CD4-positive, alpha-beta T cell treated with Interferon alpha-2 for 1 hour (primary cell): ENCODE results near the gene COX6B2.
A peak's percentile ranks its signal among the peaks of the same experiment; 100 is the strongest.

Experiments
- DNase-seq, 2 donors: peaks; one replicate each; pipeline ENCODE4 v3.0.0-alpha.2; 2020 to 2022

The COX6B2 gene

DNA sequence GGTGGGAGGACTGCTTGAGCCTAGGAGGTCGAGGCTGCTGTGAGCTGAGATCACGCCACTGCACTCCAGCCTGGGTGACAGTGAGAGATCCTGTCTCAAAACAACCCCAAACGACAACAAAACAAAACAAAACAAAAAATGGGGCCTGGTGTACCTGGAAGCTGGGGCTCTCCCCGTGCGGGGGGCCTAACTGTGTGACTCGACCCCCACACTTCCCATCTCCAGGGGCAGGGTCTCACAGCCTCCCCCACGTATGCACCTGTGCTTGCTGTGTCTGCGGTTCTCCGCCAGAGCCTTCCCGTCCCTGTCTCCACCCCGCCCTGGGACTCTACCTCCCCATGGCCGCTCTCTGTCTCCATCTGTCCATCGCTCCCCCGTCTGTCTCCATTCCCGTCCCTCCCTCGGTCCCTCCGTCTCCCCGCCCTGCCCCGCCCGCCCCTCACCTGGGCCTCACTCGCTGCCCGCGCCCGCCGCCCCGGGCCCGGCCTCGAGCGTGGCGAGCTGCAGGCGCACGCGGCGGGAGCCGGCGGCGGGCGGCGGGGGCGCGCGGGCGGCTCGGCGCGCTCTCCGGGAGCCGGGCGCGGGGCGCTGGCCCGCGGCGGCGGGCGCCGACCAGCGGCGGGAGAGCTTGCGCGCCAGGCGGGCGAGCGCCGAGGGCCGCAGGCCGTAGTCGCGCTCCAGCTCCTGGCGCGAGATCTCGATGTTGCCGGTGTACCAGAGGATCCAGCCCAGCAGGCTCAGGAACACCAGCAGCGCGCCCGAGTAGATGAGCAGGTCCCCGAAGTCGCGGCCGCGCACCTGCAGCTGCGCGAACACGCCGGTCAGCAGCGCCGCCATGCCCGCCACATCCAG lies 29.0 kb upstream of the COX6B2 start:
- peak; percentile 38 to 54 for DNase-seq

DNA sequence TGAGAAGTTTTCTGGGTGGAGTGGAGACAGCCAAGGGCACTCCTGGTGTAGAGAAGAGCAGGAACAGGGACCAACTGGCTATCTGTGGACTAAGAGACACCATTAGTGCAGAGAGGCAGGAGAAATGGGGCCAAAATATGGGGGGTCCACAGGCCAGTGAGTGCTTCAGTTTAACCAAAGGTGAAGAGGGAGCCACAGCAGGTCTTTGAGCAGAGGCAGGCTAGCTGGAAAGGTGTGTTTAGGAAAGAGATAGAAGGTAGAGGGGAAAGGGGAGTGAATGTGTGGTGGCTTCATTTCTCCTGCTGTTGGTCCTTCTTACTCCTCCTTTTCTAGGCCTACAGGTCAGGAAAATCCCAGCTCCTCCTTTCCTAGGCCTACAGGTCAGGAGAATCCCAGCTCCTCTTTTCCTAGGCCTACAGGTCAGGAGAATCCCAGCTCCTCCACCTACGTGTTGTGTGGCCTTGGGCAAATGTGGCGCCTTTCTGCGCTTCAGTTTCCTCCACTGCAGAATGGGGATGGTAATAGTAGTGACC lies 28.1 kb upstream of the COX6B2 start:
- no peak for DNase-seq

DNA sequence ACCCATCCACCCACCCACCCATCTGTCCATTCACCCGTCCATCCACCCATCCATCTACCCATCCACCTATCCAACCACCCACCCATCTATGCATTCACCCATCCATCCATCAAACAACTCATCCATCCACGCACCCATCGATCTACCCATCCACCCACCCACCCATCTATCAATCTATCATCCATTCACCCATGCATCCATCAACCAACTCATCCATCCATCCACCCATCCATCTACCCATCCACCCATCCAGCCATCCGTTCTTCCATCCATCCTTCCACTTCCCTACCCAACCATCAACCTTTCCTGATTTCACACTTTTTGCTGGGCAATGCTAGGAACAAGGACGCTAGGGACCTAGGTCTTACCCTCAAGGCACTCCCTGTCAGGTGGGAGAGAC lies 27.5 kb upstream of the COX6B2 start:
- no peak for DNase-seq

DNA sequence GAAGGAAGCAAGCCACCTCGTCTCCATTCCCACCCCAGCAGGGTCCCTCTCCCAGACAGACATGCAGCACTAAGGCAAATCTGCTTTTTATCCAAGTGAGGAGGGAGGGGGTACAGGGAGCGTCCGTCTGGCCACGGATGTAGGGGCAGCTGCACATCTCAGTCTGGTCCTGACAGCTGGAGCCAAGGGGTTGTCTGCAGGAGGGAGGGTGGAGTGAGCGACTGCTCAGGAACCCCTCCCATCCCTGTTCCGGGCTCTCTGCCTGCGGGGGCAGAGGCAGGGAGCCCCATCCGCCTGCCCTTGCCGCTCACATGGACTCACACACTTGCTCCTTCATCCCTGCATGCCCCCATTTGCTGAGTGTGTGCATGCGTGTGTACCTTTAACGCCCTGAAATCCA lies 24.7 kb upstream of the COX6B2 start:
- no peak for DNase-seq

DNA sequence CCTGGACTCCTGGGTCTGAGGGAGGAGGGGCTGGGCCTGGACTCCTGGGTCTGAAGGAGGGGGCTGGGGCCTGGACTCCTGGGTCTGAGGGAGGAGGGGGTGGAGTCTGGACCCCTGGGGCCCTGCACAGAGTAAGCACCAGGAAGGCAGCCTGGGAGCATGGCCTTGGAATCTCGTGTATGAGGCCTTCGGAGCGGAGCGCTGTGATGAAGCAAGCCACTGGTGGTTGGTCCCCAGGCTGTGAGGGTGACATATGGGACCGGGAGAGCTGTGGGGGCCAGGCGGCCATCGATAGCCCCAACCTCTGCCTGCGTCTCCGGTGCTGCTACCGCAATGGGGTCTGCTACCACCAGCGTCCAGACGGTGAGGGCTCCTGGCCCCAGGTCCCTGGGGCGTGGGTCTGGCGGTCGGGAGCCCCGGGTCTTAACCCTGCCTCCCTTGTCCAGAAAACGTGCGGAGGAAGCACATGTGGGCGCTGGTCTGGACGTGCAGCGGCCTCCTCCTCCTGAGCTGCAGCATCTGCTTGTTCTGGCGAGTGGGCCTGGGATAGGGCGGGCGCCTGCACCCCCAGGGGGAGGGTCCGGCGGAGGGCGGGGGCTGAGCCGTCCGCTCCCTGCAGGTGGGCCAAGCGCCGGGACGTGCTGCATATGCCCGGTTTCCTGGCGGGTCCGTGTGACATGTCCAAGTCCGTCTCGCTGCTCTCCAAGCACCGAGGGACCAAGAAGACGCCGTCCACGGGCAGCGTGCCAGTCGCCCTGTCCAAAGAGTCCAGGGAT lies 23.0 kb upstream of the COX6B2 start:
- no peak for DNase-seq

DNA sequence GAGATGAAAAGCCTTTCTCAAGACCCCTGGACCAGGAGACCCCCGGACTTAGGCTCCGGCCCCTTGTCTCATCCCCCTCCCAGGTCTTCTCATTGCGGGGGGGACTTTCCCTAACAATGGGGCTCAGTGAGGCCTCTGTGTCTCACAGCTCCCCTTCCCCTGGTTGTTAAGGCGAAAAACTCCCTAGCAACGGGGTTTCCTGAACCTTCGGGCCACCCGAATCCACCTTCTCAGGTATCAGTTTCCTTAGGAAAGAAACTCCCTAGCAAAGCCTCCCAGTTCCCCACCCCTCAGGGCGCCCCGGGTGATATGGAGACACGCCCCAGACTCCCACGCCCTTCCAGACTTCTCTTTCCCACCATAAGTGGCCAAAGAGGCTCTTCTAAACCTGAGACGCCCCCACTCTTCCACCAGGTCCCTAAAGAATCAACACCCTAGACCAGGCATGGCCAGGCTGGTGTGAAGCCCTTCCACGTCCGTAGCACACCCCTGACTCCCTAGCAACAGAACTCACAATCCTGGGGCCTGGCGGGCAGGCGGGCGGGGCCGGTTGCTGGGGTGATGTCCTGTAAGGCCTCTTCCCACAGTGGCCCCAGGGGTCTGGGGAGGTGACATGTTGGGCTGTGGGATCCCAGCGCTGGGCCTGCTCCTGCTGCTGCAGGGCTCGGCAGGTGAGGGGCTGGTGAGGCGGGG lies 21.9 kb upstream of the COX6B2 start, which contains the start of gene TMEM190:
TMEM190 (plus strand) TSS at position 586 of the 693 bp plus-strand sequence; CDS start at position 614, 28 bp downstream.
- DNase-seq, result no peak

DNA sequence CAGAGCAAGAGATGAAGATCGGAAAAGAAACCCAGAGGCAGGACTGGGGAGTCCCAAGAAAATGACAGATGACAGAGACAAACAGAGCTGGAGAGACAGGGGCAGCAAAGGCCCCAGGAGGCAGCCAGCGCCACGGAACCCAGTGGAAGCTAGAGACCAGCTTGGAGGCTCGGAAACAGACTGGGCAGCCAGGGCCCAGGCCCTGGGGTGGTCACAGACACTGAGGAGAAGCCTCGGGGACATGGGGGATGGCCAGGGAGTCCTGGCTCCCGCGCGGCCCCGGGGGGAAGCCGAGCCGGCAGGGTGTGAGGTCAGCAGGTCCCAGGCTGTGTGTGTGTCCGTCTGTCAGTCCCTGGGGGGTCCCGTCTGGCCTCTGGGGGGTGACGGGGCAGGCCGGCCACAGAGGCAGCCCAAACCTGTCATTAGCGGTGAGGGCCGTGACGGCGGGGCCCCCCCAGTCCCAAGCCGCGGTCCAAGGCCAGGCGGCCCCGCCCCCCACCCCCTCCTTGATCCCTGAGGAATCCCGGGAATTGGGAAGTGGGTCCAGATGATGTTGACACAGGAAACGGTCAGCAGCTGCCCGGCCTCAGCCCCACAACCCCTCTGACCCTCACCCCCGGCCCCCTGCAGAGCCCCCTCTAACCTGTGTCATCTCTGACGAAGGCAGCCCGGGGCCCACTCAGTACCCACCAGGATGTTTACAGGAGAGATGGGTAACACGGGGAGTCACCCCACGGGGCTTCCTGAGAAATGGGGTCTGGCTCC lies 19.7 kb upstream of the COX6B2 start:
- no peak for DNase-seq

DNA sequence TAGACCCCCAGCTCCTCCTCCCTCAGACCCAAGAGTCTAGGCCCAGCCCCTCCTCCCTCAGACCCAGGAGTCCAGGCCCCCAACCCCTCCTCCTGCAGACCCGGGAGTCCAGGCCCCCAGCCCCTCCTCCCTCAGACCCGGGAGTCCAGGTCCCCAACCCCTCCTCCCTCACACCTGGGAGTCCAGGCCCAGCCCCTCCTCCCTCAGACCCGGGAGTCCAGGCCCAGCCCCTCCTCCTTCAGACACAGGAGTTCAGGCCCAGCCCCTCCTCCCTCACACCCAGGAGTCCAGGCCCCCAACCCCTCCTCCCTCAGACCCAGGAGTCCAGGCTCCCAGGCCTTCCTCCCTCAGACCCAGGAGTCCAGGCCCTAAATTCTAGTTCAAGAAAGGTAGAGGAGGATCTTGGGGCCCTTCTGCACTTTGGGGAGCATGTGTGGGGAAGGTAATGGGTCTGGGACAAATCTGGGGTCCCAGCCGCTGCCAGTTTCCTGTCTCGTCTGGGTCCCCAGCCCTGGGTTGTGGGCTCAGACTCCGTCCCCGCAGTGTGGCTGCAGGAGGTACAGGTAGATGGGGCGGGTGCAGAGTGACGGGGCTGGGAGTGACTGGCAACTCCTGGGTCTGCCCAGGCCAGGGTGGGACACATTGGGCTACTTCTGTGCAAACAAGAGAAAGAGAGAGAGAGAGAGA lies 18.9 kb upstream of the COX6B2 start:
- DNase-seq, result no peak

DNA sequence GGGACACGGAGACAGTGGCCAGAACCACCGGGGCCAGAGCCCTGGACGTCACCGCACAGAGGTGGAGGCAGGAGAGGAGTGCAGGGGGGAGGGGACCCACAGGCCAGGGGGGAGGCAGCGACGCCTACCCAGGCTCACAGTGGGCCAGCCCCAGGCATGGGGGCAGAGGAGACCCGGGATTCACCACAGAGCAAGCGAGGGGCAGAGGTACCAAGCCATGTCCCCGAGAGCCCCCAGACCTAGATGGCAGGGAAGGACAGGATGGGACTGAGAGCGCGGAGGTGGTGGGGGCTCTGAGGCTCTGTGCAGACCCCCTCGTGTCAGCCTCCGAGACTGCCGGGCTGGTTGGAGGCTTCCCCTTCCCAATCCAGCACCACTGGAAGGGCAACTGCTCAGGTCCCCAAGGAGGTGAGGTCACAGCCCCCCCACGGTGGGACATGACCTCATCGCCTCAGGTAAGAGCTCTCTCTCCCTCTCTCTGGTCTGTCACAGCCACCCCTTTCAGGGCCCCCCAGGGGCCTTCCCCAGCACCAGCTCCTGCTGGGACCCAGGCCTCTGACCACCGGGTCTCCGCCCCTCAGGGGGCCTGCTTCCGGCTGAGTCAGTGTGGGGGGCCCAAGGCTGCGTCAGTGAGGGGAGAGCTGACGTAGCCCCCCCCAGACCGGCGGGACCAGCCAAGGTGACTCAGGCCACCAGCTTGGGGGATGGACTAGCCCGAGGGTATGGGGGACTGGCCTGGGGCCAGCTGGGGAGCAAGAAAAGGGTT lies 18.0 kb upstream of the COX6B2 start:
- no peak for DNase-seq

DNA sequence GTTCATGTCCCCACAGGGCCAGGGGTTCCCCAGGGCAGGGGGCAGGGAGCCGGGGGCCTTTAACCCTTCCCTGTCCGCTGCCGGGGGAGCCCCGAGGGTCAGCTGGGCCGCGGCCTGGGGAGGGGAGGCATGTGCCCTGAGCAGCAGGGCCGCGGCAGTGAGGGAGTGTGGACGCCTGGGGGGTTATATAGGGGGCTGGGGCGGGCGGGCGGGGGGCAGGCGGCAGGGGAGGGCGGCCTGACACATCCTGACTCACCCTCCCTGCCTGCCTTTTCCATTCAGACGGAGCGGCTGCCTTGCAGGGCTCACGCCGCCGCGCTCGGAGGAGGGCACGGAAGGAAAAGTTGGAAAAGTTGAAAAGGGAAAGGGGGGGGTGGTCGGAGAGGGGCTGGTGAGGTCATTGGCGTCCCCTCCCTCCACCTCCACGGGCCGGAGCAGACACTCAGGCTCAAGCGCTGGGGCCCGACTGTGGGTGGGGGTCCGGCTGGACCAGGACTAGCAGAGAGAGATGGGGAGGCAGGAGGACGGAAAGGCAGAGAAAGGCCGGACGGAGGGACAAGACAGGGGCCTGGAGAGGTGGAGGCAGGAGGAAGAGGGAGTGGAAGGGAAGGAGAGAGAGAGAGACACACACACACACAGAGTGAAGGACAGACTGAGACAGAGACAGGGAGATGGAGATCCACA lies 15.9 kb upstream of the COX6B2 start, which contains the start of gene IL11:
IL11 (minus strand) TSS at position 159 of the 684 bp plus-strand sequence; CDS start at position 6, 153 bp downstream.
- DNase-seq, result no peak

DNA sequence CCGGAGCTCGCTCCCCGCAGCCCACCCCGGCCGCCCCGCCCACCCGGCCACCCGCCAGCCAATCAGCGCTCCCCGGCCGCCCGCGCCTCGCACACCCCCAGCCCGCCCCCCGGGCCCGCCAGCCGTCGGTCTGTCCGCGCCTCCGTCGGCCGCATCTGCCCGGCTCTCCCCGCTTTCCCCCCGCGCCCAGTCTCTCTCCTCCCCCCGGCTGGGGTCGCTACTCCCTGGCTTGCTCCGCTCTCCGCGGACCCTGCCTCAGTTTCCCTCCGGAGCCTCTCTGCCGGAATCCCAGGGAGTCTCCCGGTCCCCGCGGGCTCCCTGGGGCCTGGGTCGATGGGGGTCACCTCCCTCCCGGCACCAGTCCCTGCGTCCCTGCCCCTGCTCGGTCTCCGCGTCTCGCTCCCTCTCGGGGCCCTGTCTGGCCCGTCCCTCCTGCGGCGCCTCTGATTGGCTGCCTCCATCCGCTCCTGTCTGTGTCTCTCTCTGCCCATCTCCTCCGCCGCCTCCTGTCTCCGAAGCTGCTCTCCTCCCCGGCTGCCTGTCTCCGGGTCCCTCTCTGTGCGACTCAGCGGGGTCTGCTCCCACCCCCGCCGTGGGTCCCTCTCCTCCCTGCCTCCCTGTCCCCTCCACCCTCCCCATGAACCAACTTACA lies 15.3 kb upstream of the COX6B2 start:
- peak in 1 of 2 donors; percentile 44 for DNase-seq

DNA sequence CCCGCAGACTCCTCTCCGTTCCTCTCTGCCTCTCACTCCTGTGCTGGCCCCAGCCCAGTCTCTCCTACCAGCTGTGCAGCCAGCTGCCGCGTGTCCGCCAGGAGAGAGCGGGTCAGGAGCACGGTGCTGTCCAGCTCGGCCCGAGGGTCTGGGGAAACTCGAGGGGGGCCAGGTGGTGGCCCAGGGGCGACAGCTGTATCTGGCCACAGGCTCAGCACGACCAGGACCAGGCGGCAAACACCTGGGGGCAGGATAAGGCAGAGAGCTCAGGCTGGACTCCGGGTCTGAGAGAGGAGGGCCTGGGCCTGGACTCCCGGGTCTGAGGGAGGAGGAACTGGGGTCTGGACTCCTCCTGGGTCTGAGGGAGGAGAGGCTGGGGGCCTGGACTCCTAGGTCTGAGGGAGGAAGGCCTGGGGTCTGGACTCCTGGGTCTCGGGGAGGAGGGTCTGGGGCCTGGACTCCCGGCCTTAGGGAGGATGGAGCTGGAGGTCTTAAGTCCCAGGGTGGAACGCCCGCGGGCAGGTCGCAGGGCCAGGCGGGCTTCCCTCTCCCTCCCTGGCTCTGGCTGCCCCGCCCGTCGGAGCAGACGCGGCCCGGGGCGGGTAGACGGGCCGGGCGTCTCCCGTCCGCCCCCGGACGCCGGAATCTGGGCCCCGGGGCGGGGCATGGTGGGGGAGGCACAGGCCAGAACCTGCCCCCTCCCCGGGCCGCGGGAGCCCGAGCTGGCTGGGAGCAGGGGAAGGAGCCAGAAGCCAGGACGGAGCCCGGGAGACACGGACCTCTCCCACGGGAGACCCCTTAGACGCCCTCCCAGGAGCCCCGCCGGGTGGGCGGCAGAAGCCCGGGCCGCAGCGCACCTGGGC lies 14.4 kb upstream of the COX6B2 start:
- no peak for DNase-seq

DNA sequence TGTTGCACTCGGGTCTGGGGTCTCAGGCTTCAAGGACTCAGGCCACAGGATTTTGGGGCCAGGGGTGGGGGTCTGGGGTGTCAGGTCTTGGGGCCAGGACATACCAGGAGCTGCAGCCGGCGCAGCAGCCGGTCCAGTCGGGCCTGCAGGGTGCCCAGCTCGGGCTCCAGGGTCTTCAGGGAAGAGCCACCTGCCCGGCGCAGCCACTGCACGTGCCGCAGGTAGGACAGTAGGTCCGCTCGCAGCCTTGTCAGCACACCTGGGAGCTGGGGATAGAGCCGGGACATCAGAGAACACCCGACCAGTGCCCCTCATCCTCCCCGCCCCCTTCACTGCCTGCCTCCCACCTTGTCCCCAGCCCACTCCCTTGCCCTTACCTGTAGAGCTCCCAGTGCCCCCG lies 13.6 kb upstream of the COX6B2 start:
- no peak for DNase-seq

DNA sequence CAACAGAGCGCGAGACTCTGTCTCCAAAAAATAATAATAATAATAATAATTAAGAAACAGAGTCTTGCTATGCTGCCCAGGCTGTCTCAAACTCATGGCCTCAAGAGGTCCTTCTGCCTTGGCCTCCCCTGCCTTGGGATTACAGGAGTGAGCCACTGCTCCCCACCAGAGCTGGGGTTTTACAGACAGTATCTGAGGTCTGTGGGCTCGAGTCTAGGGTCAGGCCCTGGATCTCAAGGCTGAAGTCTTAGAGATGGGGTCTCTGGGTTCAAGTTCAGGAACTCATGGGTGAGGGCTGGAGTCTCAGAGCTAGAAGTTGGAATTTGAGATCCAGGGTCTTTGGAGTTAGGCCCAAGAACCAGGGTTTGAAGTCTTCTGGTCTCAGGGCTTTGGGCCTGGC lies 12.3 kb upstream of the COX6B2 start:
- DNase-seq, result no peak

DNA sequence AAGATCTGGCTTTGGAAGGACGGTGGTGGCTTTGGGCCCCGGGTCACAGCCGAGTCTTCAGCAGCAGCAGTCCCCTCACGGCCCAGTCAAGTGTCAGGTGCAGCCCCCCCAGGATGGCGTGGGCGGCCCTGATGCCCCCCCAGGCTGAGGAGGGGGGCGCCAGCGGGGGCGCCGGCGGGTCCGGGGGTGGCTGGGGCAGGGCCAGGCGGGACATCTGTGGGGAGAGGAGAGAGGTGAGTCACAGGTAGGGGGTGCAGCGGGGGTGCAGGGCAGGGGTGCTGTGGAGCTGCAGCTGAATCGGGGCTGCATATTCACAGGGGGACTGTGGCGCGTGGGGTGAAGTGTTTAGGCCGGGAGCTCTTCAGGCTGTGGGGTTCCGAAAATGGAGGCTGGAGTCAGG lies 11.4 kb upstream of the COX6B2 start:
- DNase-seq, result no peak

DNA sequence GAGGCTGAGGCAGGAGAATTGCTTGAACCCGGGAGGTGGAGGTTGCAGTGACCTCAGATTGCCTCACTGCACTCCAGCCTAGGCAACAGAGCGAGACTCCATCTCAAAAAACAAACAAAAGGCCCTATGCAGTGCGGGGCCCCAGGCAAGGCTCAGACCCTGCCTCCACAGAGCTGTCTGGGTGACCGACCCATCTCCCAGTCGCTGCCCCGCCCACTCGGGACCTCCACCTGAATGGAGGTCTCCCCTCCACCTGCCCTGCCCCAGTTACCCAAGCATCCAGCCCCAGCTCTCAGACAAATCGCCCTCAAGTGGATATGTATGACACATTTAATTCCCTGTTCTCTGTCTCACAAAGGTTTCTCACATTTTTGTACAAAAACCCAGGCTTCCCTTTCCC lies 10.7 kb upstream of the COX6B2 start:
- DNase-seq, result no peak

DNA sequence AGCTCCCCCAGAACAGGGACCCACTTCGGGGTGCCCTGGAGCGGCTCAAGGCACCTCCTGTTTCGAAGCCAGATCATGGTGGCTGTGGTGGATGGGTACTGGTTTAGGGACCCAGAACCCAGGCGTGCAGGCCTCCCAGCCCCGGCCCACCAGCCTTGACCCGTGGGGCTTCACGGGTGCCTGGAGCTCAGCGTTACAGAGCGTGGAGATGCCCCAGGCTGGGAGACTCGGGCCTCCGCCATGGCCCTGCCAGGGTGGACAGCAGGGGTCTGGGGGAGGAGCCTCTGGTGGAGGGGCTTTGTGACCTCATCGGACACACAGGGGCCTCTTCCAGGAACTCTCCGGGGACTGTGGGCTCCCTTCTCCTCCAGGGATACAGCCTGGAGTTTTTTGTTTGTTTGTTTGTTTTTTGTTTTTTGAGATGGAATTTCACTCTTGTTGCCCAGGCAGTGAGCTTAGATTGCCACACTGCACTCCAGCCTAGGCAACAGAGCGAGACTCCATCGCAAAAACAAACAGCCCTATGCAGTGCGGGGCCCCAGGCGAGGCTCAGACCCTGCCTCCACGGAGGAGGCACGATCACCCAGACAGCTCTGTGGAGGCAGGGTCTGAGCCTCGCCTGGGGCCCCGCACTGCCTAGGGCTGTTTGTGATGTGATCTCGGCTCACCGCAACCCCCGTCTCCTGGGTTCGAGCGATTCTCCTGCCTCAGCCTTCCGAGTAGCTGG lies 8.6 kb upstream of the COX6B2 start, which contains the start of gene GARIN5B:
GARIN5B (minus strand) TSS at position 271 of the 727 bp plus-strand sequence; CDS start at position 77, 194 bp downstream.
- DNase-seq, result no peak
